Inferior parietal cortex (tissue), 1 donor: ENCODE measurements around the gene SESN1.
A peak's percentile ranks its signal among the peaks of the same experiment; 100 is the strongest.

Experiments used
- DNase-seq: peaks from one replicate; pipeline ENCODE4 v3.0.0-alpha.2; 2016; ENCODE audit errors: extremely low spot score

Gene SESN1

GRCh38 chr6:109029313-109029712, 65.3 kb downstream of the SESN1 start:
- no peak for DNase-seq

DNA sequence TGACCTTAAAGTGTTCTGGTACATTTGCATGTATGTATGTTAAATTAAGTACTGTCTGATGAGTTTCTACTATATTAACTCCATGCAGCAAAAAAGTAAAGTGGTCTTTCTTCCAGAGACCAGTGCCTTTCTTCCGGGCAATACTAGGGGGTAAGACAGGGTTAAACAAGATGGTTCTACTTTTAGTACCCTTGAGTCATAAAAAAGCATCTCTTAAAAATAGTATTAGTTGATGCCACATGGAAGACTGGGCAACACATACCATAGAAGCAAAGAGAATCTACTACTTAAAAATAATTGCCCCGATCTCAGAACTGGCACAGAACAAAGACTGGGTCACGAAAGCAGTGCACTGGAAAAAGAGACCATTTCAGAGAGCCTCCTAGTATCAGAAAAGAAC, 66.2 kb downstream of the SESN1 start:
- DNase-seq, result no peak

GRCh38 chr6:109027964-109028363, 66.7 kb downstream of the SESN1 start:
- DNase-seq, result no peak

- DNase-seq, result no peak
Observed at GRCh38 chr6:109025639-109026038, 69.0 kb downstream of the SESN1 start.

DNA sequence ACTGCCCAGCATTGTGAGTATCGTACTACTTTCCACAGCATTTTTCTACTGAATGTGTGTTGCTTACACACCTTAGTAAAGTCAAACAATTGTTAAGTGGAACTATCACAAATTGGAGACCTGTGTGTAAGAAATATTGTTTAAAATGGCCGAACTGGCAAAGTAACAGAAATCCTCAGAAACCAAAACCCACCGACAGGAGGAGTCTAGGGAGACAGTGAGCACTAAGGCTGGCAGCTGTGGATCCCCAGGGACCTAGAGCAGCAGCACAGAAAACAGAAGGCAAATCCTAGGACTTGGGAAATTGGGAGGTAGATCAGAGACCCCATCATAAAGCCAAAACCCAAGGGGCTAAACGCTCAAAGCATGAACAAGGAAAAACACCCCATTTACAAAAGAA, 69.9 kb downstream of the SESN1 start:
- no peak for DNase-seq

GRCh38 chr6:109024368-109024767, 70.3 kb downstream of the SESN1 start:
- DNase-seq, result no peak

GRCh38 chr6:109023356-109023925, 71.2 kb downstream of the SESN1 start:
- no peak for DNase-seq

DNA sequence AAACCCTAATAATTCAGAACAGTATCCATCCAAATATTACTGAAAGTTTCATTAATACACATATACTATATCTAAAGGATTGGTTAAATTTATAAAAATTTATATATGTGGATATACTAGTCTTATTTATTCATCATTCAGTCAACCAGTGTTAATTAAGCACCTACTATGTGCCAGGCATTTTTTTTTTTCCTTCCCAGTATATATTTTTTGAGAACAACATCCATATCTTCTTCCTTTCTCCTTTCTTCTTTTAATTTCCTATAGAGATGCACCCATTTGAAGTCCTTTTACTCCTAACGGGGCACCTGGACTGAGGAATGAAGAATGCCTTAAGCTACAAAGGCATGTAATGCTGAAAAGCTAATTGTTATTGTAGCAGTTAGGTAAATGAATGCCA, 72.8 kb downstream of the SESN1 start:
- no peak for DNase-seq

GRCh38 chr6:109019911-109020310, 74.7 kb downstream of the SESN1 start:
- no peak for DNase-seq

DNA sequence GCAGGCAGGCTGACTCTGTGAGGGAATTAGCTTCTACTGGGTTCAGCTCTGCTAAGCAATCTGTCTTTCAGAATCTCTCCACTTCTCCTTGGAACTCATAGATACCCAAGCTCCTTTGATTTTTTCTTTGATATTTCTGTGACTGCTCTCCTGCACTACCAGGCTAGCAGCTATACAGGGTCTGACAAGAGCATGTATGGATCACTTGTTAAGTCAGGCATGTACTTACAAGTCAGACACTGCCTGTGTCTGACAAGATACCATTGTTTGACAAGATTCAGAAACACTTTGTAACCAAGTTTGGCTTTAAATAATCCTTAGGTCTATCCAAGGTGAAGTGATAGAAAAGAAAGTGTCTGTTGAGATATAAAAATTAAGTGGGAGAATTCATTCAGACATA, 79.5 kb downstream of the SESN1 start:
- DNase-seq, result no peak

DNA sequence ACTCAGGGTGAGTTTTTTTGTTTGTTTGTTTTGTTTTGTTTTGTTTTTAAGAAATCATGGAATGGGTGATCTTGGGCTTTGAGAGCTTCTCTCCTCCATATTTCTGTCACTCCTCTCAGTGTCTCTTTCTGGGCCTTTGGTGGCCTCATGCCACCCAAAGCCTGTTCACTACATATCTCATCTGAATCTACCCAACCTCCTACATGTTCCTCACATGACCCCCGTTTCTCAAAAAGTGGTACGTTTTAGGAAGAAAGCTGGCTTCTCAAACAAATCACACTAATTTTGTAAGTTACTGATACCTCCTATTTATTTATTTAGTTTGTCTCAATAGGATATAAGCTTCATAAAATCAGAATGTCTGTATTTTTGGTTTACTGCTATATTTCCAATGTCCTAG, 80.0 kb downstream of the SESN1 start:
- DNase-seq, result no peak

DNA sequence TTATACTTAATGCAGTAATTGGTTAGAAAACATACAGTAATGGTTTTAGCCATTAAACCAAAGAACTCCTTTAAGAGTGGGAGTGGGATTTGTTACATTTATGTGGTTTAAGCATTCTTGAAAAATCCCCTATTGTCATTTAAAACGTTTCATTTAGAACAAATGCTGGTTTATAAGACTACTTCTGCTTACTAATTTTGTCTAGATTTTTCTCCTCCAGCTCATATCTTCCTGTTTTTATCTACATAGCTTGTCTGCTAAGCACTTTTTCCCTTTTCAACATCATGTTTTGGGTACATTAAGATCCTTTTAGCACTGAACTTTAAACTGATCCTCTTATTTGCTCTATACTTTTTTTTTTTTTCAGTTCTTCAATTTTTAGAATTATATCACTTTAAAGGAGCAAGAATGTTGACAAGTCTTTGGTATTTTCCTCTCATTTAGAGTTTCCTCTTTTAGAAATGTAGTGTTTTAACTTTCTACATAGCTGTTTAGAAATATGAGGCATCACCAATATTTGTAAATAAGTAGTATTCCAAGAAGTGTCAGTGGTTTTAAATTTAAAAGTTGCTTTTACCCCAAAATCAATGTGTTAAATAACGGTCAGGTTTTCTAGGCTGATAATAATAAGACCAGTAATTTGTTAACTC, 80.9 kb downstream of the SESN1 start:
- no peak for DNase-seq

DNA sequence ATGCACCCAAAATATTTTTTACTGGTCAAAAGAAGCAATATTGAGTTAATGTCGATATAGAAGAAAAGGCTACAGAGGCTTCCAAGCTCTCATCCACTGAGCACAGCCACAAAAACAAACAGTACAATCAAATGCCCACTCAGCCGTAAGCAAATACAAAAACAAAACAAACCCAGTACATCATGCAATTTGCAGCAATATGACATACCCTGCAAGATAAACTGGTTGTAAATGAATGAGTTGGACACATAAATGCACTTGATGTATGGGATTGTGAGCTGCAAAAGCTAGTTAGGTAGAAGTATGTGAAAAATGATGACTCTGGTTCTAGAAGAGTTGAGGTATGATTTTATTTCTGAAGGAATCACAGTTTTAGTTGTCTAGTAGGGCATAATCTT, 83.9 kb downstream of the SESN1 start:
- no peak for DNase-seq

DNA sequence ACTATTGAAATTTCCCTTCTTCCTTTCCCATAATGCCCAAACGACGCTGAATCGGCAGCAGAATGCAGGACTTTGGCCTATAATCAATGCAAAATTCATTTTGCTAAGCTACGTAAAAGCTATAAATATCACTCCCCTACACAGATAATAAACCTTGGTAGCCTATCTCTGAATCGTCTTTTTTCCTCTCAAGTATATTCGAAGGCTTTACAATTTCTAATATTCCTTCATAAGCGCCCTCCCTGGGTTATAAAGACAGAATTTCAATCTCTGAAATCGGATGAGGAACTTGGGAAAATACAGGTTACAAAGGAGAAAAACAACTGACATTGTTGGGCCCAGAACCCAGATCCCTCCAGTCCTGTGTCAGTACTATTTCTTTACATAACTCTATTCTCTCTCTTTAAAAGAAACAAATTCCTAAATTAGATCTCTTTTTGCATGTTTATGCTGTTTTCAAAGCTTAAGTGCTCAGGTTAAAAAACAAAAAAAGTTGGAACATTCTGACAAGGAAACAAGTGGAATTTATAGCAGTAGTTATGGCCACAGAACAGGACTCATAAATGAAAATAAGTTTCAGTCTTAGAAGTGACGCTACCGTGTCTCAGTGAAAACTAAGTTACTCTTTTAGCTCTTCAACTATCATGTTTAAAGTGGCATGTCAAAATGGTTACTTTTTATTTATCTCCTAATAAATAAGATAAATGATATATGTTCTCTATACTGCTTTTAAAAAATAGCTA, 84.5 kb downstream of the SESN1 start:
- peak; percentile 54 for DNase-seq

DNA sequence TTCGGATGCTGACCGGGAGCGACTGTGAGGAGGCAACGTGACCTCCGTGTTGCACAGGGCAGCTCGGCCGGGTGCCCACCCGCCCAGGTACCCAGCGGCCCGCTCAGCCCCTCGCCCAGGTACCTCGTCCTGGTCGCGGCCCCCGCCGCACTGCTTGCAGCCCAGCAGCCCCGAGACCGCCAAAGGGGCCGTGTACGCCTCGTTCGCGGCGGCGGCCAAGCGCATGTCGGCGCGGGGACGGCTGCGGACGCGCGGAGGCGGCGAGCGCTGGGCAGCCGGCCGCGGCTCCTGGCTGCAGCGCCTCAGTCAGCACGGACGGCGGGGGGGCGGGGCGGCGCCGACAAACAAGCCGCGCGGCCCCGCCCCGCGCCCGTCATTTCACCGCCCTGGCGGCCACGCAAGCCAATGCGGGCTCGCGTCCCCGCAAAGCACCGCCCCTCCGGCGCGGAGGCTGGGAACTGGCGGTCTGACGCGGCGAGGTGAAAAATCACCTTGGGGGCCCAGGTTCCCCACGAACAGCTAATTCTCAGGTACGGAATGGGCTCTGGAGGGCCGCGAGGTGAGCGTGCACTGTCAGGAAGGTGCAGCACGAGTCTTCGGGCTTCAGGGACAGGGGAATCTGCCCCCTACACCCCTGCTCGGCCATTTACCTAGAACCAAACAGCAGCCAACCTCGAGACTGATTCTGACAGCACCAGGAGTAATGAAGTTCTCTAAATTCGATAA, 85.2 kb downstream of the SESN1 start:
- DNase-seq, result peak; percentile 86

- DNase-seq, result peak; percentile 74
Observed at GRCh38 chr6:109008537-109009235, 86.0 kb downstream of the SESN1 start.

DNA sequence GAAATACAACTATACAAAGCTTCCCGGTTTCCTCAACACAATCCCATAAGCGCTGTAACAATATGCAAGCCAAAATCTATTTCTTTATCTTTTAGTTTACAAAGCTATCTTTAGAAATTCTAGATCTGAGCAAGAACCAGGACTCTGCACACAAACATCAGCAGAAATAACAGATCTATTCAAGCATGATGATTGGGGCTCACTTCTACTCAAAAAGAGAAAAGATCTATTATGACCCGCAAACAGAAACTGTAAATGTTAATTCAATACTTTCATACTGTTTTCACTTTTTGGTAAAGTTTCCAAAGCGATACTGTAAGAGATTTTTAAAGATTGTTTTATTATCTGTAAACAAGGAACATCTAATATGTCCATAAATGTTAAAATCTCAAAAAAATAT, 86.6 kb downstream of the SESN1 start:
- no peak for DNase-seq

DNA sequence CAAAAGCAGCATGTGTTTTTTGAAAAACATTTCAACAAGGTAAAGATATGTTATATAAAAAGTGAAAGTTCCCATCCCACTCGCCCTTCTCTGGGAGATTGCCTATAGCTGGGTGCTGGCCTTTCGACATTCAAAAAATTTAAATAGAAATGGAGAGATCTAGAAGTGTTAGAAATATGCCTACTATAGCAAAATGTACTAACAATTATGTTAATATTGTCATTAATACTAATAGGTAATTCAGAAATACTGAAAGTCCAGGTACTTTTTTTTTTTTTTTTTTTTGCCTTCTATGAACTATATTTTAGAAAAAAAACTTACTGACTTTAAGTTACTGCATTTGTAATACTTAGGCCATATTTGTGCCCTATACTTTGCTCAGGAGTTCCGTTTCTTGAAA, 87.1 kb downstream of the SESN1 start:
- DNase-seq, result no peak

DNA sequence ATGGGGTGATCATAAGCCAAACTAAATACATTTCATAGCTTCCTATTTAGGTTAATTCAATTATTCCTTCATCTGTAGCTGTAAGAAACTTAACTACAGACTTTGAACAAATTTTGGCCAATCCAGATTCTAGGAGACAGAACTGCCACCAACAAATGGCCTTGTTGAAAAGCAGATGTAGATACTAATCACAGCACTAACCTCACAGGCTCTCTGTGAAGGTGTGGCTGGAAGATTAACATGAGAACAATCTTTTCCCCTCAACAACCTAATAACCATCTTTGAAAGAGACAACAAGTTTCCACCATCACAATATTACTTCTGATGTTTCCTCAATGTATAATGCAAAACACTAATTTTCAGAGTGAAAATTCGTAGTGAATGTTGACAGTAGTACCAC, 87.8 kb downstream of the SESN1 start:
- DNase-seq, result no peak

DNA sequence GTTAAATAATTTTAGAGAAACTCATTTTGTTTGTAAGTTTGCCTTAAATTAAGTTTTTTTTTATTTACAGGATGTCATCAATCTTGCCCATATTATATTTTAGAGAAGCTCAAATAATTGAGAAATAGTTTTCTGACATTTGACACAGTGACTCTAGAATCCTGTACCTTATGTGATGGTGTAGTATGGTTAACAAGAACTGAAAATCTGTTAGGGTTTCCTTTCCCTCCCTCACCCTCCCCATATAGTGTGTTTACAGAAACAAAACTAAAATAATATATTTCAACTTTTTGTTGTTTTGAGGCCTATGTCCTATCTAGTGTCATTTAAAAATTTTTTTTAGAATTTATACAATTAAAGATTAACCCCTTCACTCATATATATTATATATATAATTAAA, 91.8 kb downstream of the SESN1 start:
- DNase-seq, result no peak

- peak; percentile 77 for DNase-seq
Observed at GRCh38 chr6:109002051-109002697, 92.5 kb downstream of the SESN1 start.
